Activated CD8-positive, alpha-beta memory T cell treated with anti-CD3 and anti-CD28 coated beads, Interleukin-2, amount 50 U/mL, for 1 hour (primary cell): ENCODE data around the gene PRR30.

ENCODE experiments used
- DNase-seq: peaks from one replicate; pipeline ENCODE4 v3.0.0-alpha.2; 2020; ENCODE audit errors: extremely low read depth

PRR30 gene

DNA sequence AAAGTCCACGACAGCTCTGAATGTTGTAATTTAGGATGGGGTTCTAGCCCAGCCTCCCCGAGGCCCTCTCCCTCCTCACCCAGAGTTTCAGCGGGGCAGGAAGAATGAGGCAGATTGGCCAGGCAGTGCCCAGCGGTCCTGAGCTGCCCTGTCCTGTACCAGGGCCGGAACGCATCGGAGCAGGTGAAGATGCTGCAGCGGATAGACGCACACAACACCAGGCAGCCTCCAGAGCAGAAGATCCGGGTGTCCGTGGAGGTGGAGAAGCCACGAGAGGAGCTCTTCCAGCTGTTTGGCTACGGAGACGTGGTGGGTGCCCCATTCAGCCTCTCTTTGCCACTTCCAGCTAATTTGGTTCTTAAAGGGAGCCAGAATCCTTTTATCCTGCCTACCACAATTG, 41.9 kb downstream of the PRR30 start:
- no peak for DNase-seq

DNA sequence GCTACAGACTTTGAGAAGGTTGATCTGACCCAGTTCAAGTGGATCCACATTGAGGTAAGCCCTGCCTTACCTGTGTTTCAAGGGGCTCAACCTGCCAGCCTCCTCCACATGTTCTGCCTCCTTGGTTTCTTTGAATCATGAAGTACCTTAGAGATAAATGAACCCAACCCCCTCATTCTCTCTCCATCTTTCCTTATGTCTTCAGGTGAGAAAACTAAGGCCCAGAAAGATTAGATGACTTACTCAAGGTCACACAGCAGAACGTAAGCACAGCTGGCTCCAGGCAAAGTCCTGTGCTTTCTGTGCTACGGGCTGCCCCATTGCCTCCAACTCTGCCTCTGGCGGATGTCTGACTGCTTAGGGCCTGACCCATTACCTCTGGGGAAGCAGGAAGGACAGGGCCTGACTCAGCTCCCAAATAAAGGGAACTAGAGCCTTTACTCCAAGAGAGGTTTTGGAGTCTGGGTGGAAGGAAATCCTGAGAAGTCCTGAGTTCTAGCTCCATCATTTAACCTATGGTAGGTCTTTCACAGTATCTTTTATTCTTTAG, 42.4 kb downstream of the PRR30 start:
- no peak for DNase-seq

DNA sequence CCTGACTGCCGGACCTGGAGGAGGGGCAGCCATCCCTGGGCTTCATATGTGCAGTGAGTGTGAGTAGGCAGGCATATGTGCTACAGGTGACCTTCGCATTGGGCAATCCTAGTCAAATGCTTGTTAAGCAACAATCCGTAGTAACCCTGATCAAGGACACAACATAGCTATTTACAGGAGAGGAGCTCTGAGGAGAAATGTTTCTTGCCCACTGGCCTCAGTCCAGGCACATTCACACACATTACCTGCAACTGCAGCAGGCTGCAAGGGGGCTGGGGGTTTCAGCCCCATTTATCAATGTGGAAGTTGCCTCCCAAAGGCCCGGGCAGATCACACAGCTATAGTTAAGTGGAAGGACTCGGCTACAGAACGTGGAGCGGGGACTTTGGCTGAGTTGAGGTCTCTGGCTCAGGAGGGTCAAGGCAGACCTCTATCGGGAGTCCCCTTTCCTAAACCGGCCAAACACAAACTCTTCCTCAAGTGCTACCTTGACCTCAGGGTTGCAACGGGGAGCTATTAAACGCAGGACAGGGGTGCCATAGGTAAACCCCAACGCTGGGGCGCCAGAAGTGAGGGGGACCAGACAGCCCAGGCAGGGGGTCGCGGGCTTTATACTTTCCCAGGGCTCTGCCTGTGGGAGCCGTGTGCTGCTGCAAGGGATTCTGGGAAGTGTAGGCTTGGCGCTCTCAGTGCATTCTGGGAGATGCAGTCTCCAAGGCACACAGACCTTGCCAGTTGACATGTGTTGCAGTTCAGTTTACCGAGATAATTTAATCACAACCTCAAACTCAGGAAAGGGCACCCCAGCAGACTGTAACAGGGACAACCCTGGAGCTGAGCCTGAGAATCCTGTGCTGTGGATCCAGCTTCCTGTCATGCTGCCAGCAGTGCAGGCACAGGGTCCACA, 43.2 kb downstream of the PRR30 start:
- DNase-seq, result no peak

DNA sequence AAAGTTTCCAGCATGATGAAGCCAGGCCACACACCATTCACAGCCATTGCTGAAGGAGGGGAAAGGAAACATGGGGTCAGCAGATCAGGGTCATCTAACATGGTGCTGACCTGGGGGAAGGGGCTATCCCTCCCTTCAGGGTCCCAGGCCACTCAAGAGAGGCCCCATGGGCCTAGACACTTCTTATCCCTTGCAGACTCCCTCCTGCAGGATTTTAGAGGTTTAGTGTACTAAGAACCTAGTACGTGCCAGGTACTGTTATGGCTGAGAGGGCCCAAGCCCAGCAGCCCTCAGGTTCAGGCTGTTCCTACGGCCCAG, 43.8 kb downstream of the PRR30 start:
- no peak for DNase-seq

DNA sequence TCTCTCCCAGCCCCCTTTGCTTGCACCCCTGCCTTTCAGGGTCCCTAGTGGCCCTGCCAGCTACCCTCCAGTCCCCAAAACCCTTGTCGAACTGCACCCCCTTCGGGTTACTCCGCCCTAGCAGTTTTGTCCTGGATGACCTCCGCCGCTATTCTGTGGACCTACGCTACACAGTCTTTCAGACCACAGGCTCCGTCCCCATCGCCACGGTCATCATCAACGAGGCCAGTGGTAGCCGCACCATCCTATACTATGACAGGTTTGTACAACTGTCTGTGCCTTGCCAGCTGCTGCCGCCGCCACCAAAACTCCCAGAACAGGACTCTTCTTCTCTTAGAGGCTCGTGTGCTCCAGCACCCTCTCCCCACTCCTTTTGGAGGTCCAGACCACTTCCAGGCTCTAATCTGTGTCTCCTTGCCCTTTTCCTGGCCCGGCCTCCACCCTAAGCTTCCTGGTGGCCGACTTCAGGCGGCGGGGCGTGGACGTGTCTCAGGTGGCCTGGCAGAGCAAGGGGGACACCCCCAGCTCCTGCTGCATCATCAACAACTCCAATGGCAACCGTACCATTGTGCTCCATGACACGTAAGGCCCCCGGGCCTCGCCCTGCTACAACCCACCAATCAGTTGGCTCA, 44.7 kb downstream of the PRR30 start:
- no peak for DNase-seq

DNA sequence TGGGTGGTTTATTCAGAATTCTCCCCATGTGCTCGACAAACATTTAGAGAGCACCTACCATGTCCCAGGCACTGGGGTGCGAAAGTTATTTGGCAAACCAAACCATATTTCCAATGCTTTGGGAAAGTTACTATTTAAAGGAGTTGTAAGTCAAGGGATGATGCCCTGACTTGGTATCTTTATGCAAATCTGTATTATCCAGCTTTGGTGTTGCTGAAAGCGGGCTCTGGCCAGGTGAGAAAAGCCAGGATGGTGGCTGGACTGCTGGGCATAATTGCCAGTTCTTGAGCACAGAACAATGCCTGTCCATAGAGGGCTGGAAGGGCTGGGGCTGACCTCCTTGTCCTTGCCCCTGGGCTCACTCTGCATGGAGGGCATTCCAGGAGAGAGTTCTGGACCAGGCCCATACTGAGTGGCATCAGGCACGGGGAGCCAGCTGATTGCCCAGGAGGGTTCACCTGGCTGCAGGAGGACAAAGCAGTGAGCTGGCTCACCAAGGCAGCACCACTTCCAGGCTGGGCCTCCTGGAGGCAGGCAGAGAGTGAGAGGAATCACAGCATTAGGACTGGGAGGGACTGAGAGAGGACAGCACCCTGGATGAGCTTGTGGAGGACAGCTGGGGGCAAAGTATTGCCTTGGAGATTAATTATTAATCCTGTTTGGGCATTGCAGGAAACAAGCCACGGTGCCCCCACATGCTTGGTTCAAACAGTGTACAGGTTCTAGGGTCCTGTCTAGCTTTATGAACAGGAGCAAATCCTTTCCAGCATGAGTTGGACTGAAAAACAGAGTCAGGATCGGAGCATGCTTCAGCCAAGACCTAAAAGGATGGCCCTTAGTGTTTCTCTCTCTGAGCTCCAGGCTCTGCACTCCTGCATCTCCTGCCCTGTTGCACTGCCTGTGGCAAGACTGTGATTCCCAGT, 45.5 kb downstream of the PRR30 start:
- no peak for DNase-seq

DNA sequence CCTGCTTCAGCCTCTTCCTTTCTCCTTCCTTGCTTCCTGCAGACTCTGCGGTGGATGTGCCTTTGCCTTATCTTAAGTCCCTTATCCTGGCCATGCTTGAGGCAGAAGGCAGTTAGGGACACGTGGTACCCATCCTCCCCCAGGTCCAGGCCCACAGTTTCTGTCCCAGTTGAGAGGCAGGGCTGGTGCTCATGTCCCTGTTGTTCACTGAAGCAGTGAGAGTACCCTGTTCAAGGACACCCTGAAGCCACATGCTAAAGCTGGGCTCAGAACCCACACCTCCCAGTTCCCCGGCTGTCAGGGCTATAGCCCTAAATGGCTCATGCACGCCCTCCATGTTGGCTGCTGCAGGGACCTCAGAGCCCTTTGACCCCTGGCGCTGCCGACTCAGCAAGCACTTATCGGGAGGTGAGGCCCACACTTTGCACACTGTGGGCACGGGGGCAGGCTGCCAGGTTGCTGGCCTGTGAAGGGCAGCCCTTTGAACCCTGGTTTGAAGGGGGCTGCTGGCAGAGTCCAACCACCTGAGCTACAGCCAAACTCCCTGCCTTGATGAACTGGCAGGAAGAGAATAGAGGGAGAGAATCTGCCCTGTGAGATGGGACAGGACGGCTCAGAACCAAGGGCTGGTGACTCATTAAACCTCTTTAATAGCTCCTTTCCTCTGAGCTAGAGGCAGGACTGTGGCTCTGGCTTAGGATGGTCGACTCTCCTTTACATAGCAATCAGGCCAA, 46.3 kb downstream of the PRR30 start:
- no peak for DNase-seq

DNA sequence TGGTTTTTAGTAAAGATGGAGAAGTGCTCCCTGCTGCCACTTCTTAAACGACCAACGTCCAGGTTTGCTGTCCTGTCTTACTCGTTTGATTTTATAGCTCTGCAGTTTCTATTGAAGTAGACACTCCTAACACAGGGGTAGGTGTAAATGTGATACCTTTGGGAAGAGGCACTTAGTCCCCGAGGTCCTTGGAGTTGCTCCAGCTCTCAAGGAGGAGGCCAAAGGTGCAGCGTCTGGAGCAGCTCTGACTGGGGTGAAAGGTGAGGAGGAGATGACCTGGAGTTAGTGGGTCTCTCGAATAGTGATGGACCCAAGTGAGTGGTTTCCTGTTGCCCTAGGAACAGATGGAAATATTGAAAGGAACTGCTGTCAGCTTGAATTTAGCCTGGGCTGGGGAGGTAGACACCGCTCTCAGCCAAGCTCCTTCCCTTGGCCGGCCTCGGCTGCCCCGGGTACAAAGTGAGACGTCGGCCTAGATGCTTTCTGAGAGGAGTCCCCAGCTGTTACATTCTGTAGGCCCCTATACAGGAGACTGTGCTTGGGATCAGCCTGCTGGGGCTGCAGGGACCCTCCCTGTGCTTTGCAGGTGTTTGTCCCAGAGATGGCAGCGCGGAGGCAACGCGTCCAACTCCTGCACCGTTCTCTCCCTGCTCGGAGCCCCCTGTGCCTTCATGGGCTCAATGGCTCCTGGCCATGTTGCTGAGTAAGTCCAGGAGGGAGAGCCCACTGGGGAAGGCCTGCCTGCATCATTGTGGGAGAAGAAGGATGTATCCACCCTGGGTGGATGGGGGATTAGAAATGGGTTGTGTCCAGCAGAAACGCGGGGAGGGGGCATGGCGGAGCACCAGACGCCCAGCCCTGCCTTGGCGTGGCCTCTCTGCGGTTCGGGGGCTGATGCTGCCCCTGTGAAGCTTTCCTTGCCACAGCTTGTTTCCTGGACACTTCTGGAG, 47.2 kb downstream of the PRR30 start:
- no peak for DNase-seq

DNA sequence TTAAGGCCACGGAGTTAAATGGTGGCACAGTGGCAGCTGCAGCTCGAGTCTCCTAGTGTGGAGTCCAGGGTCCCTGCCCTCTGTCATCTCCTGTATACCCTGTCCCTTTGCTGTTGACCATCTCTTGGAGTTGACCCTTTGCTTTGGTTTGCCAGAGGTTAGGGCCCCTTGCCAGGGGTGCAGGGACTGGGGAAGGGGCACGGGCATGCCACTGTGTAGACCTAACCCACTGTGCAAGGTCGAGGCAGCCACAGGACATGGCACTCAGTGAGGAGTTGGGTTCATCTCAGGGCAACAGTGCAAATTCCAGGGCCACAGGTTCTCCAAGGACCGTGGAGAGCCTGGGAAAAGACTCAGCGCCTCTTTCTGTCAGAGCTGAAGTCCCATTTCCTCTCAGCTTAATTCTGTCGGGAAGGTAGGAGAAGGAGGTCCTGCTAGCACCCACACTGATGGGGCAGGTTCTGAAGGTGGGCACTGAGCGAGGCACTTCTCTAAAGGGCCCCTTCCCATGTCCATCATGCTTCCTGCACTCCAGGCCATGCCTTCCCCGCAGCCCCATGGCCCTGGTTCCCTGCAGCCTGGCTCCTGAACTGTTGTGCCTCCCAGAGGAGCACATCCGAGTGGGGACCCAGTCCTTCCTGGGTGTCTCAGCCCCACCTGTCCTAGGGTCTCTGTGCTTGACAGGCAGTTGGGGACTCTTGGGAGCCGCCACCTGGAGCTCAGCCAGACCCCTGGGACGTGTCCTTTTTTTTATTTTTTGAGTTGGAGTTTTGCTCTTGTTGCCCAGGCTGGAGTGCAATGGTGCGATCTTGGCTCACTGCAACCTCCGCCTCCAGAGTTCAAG, 49.9 kb downstream of the PRR30 start:
- no peak for DNase-seq

DNA sequence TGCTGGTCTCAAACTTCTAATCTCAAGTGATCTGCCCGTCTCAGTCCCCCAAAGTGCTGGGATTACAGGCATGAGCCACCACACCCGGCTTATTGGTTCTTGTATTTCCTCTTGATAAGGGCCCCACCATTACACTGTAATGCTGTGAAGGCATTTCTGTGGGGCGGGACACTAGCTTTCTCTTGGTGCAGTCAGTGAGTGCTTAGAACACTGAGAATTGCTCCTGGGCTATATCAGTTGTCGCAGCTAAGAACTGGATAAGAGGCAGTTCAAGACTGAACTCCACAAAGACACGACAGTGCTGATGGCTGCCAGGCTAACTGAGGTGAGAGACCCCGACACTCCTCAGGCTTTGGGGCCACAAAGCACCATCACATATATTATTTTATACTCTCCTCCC, 50.6 kb downstream of the PRR30 start:
- DNase-seq, result no peak

DNA sequence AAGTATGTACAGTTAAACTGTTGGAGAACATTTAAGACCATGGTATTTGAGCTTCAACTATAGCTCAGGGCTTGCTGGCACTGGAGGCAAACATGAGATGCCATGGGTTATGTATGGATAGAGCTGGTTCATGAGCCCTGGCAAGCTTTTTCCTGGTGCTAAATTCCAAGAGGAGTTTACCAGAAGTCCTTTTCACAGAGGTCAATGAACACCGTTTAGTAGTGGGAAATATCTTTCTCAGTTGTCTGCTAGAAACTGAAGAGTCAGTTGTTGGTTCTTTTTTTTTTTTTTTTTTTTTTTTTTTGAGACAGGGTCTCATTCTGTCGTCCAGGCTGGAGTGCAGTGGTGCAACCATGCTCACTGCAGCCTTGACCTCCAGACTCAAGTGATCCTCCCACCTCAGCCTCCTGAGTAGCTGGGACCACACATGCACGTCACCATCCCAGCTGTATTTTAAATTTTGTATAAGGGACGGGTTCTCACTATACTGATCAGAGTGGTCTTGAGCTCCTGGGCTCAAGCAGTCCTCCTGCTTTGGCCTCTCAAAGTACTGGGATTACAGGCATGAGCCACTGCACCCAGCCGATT, 51.3 kb downstream of the PRR30 start:
- no peak for DNase-seq
